Measurements from ENCODE around the gene VPS35.
A peak's percentile ranks its signal among the peaks of the same experiment; 100 is the strongest.
"Not testable (repeated sequence)": the region's sequence is repeated elsewhere in the genome, so short reads cannot be mapped to it uniquely, and the experiment has no call there.

The VPS35 gene

DNA sequence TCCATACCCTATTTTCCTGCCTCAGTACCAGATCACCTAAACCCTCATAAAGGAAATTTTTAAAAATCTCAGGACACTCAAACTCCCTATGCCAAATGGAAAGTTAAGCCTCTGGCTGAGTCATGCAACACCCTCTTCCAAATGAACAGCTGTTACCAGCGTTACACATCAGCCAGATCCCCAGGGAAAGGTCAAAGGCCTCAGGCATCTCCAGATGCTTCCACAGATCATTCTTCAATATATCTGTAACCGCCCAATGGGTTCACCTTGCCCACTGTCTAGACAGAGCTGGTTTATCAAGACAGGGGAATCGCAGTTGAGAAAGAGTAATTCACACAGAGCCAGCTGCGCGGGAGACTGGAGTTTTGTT, 38.7 kb downstream of the VPS35 start:
- no peak for DNase-seq

DNA sequence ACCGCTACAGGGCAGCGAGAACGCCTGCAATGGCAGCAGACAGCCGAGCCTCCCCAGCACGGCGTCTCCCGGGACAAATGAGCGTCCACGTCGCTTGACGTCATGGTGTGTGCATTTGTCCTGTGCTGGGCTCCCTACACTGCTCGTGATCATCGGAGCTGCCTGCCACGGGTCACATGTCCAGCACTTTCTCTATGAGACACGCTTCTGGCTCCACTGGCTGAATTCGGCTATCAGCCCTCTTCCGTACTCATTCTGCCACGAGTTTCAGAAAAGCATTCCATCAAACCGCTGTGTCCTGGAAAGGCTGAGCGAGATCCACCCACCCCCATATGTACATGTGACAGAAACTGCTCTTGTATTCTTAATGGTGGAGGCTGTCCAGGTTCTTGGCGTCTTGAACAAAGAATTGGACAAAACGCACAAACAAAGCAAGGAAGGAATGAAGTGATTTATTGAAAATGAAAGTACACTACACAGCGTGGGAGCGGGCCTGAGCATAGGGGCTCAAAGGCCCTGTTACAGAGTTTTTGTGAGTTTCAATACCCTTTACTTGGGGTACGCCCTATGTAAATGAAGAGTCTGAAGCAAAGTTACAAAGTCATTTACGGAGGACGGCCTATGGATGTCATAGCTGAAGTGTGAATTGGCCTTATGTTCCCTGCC, 39.3 kb downstream of the VPS35 start:
- DNase-seq, result no peak

DNA sequence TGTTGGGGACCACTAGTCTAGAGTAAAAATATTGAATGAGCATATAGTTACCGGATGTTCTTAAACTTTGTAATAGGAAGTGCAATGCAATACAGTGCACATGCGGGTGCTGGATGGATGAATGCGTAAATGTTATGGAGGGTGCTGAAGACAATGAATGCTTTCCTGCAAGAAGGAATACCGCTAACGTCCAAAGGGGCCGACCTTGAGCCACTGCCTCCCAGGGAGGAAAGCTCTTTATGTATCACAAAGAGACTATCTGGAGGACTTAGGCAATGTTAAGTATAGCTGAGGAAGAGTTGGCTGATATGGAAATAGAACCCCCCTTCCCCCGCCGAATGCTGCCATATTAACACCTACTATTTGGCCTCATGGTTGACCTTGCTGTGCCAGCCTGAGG, 40.3 kb downstream of the VPS35 start:
- DNase-seq, result no peak

DNA sequence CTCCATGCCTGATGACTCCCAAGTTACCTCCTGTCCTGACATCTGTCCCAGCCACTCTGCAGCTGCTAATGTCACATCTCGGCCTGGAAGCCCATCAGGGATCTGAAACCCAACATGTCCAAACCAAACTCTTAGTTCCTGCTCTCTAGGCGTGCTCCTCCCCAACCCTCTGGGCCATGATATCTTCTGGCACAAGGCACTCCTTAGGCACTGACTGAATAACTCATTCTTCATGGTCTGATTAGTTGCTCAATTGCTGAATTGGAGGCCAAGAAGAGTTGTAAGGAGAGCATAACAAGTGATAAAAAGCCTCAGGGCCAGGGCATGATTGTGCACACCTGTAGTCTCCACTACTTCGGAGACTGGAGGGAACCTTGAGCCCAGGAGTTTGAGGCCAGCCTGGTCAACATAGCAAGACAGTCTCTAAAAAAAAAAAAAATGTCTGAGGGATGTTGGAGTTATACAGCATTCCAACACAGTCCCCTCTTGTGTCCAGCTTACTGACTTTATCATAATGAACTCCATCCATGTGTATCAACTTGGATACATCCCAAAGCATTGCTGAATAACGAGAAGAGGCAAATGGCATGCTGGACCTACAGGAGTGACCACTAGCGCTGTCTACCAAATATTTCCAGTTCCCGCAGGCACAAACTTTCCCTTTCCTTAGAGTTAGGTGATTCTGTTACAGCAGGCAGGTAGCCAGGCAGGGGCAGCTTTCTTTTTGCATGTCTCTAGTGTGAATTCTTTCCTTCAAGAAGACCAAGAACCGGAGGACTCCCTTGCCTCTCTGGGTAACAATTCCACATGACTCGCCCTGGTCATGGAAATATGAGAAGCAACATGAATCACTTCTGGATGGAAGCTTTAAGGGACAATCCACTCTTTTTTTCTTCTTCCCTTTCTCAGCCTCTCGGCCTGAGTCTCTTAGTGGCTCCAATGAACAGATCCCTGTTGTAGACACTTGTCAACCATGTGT, 49.7 kb downstream of the VPS35 start:
- DNase-seq, result no peak

DNA sequence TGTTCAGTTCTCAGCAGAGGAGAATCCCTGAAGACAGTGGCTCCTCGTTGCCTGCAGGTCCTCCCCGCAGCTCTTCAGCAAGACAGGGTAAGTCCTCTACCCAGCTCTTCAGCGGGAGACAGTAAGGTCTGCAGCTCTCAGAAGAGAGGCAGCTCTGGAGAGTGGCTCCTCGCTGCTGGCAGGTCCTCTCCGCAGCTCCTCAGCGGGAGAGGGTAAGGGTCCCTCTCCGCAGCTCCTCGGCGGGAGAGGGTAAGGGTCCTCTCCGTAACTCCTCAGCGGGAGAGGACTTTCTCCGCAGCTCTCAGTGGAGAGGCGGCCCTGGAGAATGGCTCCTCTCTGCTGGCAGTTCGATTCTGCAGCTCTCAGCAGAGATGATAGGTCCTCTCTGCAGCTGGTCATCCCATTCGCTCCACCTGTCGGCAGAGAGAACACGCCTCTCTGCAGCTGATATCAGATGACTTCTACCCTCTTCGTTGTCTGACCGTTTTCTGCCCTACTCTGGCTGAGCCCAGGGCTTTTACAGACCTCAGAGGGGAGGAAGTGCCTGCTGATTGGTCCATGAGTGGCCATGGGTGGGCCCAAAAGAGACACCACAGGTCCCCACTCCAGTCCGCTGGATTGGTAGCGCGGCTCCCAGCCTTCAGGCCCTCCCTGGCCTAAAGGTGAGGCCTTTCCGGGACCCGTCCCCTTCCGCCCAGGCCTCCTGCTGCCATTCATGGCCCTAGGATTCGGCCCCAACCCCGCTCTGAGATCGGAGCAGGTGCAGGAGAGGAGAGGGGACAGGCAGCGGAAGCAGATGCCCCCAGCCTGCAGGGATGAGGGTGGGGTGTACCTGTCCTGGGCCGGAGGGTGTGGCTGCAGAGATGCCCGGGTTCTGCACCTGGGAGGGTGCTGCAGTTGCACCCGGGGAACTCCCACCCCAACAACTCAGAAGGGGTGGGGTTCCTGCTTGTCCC, 55.9 kb downstream of the VPS35 start:
- no peak for DNase-seq

DNA sequence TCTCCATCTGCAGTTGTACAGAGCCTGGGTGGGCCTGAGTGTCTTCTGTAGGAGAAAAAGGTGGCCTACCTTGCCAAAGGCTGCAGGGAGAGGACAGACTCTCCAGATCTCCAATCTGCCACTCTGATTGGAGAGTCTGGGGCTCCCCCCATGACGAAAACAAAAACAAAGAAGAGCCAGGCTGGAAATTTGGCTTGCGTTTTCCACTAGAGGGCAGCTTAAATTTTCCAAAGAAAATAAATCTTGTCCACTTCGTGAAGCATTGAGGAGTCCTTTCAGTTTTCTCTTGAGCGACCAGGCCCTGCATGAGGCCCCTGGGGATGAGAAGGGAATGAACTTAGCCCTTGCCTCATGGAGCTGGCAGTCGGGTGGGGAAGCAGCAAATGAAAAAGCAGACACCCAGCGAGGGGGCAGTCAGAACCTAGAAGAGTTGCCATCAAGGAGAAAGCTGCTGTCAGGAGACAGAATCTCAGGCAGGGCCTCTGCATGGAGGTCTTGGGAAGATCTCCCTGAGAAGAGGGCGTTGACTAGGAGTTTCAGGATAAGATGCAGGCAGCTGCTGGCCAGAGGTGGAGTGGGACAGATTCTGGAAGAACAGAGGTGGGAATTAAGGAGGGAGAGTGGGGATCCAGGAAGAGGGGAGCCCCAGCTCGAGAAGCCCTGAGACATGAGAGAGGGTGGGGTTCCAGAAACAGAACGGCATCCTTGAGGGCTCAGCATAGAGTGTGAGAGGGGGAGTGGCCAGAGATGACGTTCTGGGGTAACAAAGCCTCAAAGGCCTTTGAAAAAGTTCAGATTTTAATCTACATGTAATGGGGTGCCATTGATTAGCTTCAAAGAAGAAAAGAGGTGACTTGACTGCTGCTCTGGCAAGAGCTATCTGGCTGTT, 59.4 kb downstream of the VPS35 start:
- DNase-seq, result peak in 1 of 2 experiments; percentile 29

DNA sequence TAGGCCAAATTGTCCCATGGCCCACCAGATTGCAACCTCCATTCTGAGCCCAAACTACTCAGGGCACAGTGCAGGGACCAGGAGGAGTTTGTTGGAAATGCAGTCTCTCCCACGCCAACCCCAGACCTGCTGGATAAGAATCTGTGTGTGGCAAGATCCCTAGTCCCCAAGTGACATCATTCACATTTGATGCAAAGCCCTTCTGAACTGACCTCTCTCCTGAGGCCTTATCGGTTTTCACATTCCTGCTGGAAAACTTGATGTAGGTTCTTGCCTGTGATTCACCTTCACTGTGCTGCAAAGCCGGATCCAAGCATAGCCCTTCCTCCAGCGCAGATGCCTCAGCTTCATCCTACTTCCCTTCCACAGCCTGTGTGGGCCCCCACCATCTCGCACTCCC, 61.2 kb downstream of the VPS35 start:
- DNase-seq, result no peak

DNA sequence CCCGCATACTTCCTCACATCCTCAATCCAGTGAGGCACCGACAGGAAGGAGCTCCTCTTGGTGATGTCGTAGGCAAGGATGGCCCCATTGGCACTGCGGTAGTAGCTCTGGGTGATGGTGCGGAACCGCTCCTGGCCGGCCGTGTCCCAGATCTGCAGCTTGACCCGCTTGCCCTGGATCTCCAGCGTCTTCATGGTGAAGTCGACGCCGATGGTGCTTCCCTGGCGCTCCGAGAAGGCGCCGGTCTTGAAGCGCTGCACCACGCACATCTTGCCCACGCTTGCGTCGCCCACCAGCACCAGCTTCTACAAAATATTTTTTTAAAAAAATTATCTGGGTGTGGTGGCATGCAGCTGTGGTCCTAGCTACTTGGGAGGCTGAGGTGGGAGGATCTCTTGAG, 62.3 kb downstream of the VPS35 start:
- not testable (repeated sequence) for DNase-seq

DNA sequence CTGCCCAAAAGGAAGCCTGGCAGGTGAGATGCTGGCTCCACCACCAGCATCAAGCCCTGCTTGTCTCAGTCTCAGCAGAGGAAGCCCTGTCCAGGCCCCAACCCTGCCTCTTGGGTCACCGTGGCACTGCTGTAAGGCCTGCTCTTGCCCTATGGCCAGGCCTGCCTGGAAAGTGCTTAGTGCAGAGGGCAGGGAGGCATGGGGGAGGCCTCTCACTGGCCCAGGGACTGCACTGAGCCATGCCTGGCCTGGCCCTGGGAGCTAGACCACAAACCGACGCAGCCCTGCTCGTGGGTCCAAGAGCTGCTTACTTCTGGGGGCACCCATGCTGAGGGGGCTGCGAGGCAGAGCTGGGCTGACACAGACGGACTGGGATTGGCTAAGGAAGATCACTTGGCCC, 64.1 kb downstream of the VPS35 start:
- DNase-seq, result not testable (repeated sequence)

DNA sequence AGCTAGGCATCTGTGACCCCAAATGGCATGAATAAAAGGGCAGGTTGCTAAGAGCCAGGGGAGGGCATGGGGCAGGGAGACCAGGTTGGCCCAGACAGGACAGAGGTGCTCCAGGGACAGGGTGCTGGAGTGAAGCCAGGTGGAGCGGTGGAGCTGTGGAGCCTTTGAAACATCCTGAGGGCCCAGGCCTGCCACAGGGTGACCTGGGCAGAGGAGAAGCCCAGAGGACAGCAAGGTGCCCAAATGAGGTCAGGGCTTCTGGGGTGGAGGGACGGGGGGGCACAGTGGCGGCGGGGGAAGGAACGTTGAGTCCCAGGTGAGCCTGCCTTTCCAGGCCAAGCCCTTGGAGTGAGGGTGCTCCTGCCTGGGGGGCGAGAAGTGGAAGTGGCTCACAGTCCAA, 65.3 kb downstream of the VPS35 start:
- DNase-seq, result not testable (repeated sequence)

DNA sequence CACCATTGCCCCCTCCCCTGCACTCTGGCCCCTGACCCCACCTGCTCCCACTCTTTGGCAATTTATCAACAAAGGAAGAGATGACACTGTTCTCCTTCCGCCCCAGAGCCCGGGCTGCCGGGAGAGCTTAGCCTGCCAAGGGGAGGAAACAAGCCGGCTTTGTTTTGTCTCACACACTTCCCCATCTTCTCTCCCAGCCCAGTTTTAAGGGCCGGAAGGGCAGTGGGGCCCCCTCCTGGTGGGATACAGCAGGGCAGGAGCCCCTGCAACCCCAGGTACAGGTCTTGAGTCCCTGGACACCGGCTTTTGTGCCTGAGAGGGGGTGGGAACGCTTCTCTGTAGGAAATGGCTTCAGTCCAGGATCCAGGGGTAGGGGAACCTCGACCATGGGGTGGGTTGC, 65.7 kb downstream of the VPS35 start:
- not testable (repeated sequence) for DNase-seq

DNA sequence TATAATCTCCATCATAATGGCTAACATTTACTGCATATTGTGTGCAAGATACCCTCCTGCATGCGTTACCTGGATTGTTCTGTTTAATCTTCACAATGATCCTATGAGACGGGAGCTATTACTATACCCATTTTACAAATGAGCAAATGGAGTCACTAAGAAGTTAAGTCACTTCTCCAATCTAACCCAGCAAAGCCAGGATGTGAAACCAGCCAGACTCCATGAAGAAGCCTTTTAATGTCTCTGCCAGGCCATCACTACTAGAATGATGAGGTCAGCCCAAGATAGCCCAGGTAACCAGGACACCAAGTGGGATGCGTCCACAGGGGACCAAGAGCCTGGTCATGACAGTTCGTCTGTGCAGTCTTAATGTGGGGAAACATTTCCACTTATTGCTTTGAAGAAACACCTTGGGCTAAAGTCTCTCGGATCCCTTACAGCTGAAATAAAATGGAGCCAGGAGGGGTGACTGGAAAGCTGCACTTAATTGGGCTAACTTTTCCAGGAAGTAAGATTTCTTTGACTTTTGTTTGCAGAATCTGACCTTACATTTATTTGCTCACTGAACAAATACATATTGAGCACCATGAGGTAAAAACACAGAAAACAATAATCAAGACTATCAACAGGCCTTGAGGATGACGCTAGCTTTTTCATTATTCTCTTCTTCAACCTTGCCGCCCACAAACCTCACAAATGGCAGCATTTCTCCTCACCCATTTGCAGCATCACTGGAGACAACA, 66.9 kb downstream of the VPS35 start:
- no peak for DNase-seq

DNA sequence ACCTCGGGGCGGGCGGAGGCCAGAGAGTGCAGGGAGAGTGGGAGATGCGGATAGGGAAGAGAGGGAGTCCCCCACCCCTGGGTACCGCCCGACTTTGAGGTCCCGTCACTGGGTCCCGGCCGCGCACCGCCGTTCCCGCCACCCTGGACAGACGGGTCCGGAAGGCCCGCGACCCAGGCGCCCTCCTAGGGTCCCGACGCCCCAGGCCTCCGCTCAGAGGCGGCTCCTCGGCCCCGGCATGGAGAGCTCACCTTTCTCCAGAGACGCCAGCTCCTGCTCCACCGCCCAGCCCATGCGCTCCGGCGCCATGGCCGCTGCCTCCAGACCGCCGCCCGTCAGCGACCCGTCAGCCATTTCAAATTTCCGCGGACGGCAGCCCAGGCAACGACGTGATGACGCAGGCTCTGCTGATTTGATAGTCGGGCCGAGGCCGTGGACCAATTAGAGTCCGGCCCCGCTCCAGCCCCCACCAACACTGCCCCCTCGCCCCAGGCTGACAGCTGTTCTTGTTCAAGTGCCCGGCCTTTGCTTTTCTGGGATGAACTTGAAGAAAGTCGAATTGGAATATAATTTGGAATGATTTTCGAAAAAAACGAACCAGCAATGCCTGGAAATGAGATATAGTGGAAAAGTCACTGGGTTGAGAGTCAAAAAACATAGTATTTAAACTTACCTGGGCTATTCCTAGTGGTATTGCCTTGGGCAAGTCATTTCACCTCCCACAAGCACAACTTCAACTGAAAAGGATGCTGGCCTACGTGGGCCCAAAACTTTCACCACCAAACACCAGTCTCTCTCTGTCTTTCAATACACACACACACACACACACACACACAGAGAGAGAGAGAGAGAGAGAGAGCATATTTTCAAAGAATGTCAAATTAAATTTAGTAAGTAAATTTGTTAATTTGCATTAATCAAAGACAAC, 67.7 kb downstream of the VPS35 start, which contains the start of gene SHCBP1:
Gene SHCBP1 (minus strand): TSS at position 374 of the 928 bp plus-strand sequence. CDS start 20 bp downstream, at position 354.
- DNase-seq, result peak; percentile 45 to 76

DNA sequence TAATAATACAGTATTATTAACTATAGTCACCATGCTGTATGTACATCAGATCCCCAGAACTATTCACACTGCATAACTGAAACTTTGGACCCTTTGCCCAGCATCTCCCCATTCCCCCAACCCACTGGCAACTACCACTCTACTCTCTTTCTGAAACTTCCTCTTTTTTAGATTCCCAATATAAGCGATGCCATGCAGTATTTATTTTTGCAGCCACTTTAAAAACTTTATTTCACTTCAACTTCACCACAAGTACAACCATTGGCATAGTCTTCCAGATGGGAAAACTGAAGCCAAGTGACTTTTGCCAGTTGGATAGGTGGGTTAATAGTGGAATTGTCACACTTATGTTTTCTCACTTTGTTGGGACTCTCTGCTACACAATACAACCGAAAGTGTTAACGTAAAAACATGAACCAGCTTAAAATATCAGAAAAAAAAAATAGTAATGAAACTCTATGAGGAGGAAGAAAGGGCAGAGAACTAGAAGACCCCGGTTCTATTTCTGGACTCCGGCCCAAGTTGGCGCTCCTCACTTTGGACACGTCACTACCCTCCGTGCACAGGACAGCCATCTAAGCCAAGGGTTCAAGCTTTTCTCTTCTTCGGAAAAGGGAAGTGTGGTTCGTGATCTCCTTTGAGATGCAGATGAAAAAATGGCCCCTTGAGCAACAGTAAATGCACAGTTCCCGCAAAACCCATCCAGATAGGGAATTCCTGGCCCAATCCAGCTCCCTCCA, 68.5 kb downstream of the VPS35 start:
- DNase-seq, result peak in 1 of 2 experiments; percentile 18

DNA sequence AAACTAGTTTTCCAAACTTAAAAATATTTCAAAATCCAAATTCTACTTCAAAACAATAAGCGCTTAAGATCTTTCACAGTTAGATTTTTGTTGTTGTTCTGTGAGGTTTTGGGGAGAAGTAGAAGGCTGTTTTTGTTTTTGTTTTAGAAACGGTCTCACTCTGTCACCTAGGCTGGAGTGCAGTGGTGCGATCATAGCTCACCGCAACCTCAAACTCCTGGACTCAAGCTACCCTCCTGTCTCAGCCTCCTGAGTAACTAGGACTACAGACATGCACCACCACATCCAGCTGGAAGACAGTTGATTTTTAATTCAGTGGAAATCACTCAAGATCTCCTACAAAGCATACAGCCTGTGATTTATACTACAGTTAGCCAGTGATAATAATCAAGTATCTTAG, 70.5 kb downstream of the VPS35 start:
- no peak for DNase-seq

DNA sequence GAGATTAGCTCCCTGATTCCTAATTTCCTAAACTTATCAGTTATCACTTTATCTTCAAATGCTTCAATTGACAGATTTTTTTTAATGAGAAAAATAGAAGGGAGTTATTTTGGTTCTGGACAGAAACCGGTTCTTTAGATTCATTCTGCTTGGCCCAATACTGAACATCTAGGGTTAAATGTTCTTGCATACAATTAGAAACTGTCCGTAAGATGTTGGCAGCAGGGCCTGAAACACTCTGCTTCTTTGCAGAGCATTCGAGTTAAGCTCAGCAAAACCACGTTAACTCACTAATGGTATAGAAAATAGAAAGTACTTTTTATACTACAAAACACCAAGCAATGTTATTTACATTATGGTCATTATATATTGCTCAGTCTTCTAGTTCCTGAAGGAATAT, 75.0 kb downstream of the VPS35 start:
- DNase-seq, result no peak

DNA sequence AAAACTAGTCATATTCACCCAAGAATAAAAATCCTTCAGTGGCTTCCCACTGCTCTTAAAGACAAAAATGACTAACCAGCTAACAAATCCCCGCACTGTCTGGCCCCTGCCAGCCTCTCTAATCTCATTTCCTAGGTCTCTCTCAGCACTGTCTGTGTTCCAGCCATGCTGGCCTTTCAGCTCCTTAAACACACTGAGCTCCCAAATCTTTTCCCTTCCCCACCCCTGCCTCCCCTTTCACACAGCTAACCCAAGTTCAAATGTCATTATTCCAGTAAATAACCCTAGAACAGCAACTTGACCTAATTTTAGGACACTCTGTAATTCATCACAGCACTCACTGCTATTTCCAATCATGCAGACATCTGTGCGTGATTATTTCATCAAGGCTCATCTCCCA, 75.6 kb downstream of the VPS35 start:
- DNase-seq, result no peak

DNA sequence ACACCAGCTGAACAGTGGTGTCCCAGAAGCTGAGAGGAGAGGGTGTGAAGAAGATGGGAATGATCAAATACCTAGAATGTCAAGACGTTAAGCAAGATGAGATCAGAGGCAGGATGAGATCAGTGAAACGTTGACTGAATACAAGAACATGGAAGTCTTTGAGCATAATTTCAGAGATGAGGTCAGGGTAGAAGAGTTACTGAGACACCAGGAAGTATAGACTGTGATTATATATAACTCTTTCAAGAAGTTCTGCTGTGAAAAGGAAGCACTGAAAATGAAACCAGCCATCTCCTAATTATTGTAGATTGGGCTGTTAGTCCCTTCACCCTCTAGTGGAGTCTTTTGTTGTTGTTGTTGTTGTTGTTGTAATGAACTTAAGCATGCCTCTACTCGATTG, 76.9 kb downstream of the VPS35 start:
- no peak for DNase-seq

DNA sequence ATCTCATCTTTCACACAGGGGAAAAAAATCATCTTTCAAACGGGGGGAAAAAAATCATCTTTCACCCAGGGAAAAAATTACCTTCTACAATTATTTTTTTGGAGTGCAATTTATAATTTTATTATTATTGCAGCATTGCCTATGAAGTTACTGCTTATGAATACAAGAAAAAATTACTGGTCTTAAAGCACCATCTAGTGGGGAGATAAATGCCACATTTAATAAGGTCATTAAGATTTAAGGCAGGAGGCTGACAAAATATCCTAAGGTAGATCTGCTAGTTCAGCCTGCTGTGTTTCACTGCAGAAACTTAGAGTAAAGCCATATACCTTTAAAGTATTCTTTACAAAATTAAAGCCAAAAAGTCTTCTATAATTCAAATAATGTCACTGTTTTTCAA, 81.4 kb downstream of the VPS35 start:
- DNase-seq, result peak in 1 of 2 experiments; percentile 15
